GM19351 (cell line): ENCODE data around the gene PHF20.
"Not testable (repeated sequence)": the region's sequence is repeated elsewhere in the genome, so short reads cannot be mapped to it uniquely, and the experiment has no call there.

ENCODE experiments used
- ATAC-seq: cut with Tn5 transposase; IDR thresholded peaks from one replicate; pipeline ENCODE4 v1.9.1; 2021; ENCODE audit warnings: mild to moderate bottlenecking, moderate library complexity; ENCODE audit not compliant: unreplicated experiment

Gene PHF20

GRCh38 chr20:35738410-35739179 lies 33.2 kb upstream of the PHF20 start:
- ATAC-seq, result no peak

DNA sequence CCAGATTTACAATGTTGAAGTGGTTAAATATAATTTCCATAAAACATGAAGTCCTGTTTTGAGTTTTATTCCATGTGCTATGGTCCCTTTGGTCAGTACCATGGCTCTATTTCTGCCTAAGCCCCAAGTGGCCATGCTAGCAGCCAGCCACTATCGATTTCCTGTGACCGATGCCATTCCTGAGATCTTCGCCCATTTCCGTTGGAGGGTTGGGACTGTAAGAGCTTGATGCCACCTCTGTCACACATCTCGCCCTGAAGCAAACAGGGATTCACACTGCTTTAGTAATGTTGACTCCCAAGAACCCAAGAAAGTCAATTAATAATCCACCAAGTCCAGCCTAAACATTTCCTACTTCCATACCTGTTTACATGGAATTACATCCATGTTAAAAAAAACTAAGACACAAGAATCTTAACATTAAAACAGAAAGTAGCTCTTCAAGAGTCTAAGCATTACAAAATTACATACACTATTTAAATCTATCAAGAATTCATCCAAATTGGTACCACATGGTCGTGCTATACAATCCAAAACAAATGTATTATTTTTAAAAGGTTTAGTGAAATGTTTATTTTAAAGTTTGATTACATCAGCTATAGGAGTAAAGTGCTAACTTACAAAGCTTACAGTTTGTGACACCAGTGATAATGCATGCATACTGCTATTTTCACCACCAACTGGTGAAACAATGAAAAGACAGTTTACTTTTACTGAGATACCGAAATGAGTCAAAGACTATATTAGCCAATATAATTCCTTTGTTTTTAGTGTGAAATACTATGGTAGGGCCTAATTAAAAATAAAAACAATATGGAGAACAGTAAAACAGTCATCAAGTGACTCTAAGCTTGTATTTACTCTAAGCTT lies 32.3 kb upstream of the PHF20 start:
- no peak for ATAC-seq

GRCh38 chr20:35741892-35742740 lies 29.7 kb upstream of the PHF20 start, which contains the start of gene RBM39:
TSS of gene RBM39 (minus strand) at chr20:35742260. CDS start at chr20:35740874, 1,386 bp downstream.
- peak; percentile 82 for ATAC-seq

DNA sequence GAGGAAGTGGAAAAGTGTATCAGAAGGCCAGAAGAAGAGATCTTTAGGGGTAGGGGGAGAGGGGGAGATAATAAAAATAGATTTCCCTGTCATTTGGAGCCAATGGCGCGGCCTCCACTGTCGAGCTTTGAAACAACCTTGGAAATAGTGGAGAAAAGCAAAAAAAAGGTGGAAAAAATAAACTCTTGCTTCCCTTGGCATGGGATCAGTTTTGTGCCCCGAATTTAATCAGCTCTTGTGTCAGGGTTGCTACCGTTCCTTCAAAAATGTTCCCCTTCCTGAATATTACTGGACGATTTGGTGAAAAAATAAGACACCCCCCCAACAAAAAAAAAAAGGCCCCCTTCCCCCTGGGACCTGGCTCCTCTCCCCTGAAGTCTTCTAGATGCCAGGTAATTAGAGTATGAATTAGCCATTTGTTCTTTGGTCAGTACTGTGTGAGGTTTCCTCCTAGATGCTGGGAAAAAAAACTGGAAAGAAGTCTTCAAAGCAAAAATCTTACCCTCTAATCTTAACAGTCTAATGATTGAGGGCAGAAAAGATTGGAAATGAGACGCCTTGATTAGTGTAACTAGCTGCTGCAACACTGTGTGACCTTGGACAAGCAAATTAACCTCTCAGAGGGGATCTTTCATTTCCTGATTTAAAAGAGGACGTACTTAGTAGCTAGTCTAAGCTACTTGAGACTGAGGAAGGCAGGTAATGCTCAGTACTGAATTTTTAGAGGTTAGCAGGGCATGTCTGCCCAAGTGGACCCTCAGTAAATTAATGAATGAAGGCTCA lies 28.9 kb upstream of the PHF20 start:
- no peak for ATAC-seq

GRCh38 chr20:35743693-35744491 lies 27.9 kb upstream of the PHF20 start:
- ATAC-seq, result no peak

- not testable (repeated sequence) for ATAC-seq
These were observed 27.3 kb upstream of the PHF20 start for GRCh38 chr20:35744492-35744841.

DNA sequence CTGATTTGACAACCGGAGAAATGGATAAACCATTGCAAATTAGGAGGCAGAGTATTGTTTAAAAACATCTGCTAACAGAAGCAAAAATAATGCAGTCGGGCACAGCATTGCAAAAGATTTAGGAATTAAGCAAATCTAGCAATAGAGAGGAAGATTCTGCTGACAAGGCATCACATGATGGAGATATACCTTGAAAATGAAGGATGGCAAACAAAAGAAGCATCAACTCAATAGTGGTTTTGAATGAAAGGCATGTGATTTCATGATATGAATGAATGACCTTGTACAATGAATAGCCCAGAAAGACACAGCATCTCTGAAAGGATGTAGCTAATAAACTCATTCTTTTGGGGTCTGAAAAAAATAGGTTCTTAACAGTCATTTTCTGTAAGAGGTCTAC lies 21.2 kb upstream of the PHF20 start:
- no peak for ATAC-seq

DNA sequence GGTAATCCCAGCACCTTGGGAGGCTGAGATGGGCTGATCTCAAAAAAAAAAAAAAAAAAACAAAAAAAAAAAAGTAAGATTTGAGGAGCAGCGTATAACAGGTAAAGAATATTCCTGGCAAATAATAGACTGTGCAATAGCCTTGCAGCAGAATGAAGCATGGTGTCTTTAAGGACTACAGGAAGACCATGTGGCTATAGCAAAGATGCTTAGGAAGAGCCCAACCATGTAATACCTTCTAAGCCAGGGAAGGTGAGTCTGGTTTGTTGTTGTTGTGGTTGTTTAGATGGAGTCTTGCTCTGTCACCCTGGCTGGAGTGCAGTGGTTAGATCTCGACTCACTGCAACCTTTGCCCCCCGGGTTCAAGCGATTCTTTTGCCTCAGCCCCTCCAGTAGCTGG lies 15.4 kb upstream of the PHF20 start:
- no peak for ATAC-seq

DNA sequence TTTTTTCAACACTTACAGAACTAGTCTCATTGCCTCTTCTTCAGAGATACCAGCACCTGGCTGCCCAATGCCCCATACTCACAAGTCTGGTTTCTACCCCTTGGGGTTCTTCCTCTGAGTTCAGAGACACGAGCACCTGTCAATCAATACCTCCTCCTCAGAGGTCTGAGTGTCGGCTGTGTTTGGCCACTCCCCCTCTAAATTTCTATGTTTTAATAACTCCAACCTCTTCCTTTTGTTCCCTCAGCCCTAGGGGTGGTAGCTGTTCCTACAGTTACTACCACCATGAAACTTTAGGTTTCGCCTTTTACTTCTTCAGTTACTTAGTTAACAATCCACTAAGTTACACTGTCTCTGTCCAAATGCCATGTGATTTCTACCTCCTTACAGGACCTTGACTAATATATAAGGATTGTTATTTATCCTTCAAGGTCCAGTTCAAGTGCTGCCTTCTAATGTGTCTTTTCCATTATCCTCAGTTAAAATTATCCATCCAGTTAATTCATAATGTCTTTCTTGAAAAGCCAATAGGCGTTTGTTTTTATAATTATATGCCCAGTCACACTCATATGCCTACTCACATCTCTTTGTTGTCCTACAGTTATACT lies 14.6 kb upstream of the PHF20 start:
- ATAC-seq, result no peak

DNA sequence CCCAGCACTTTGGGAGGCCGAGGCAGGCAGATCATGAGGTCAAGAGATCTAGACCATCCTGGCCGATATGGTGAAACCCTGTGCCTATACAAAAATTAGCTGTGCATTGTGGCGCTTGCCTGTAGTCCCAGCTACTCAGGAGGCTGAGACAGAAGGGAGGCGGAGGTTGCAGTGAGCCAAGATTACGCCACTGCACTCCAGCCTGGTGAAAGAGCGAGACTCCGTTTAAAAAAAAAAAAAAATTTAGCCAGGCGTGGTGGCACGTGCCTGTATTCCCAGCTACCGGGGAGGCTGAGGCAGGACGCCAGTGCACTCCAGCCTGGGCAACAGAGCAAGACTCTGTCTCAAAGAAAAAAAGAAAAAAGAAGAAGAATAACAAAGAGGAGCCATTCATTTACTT lies 10.3 kb upstream of the PHF20 start:
- not testable (repeated sequence) for ATAC-seq

DNA sequence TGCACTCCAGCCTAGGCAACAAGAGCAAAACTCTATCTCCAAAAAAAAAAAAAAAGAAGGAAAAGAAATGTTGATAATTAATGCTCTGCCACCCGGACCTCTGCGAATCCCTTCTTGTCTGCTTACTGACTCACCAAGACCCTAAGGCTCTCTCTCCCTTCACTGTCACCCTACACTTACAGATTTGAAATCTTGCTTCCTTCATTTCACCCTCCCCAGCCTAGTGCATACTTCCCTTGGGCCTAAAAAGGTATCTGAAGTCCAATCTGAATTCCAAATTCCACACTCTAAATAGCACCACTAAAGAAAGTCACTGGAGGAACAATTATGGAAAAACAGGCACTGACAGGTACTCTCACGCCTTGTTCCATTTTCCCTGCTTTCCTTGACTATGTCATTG lies 9.4 kb upstream of the PHF20 start:
- no peak for ATAC-seq

- ATAC-seq, result not testable (repeated sequence)
These were observed 6.9 kb upstream of the PHF20 start for GRCh38 chr20:35764936-35765335.

DNA sequence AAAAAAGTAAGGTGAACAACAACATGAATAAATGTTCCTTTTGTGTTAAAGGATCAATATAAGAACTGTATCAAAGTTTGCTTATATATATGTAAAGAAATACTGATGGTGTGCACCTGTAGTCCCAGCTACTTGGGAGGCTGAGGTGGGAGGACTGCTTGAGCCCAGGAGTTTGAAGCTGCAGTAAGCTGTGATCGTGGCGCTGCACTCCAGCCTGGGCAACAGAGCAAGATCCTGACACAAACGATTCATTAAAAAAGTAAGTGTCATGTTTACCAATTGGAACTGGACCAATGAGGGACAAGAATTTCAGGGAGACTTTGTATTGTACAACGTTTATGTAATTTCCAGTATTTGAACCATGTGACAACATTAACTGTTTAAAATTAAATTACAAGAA lies 5.0 kb upstream of the PHF20 start:
- no peak for ATAC-seq

- ATAC-seq, result peak; percentile 55
These were observed 3.9 kb upstream of the PHF20 start for GRCh38 chr20:35767683-35768481.

GRCh38 chr20:35768731-35769664 lies 2.8 kb upstream of the PHF20 start:
- ATAC-seq, result no peak

DNA sequence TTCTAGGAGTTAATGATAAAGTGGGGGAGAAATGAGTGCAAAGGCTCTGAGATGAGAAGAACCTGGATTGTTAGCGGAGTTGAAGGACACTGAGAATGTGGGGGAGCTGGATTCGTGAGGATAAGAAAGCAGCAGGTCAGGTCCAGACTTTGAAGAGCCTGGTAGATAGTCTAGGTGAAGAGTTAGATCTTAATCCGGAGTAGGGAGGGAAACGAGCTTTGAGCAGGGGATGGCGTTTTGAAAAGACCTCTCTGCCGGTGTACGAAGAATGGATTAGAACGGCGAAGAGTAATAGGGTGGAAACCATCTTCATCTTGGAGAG lies 487 bp upstream of the PHF20 start:
- ATAC-seq, result no peak

- ATAC-seq, result no peak
These were observed 796 bp downstream of the PHF20 start for GRCh38 chr20:35772563-35773058.
